LNCaP clone FGC (cell line): ENCODE results near the gene ADH4.

ENCODE experiments used
- DNase-seq: peaks from one replicate; pipeline ENCODE4 v3.0.0-alpha.2; 2011; ENCODE audit warnings: low read depth
- H3K4me3 ChIP-seq: 2 replicates; pipeline ENCODE4 v1.5.1; 2011; ENCODE audit warnings: mild to moderate bottlenecking, low read depth, low read length, control low read depth
- CTCF ChIP-seq: IDR thresholded peaks from 2 replicates; pipeline ENCODE4 v1.5.1; 2012; ENCODE audit warnings: mild to moderate bottlenecking; ENCODE audit not compliant: control insufficient read depth, insufficient read depth; ENCODE audit errors: extremely low read depth

ADH4 gene

GRCh38 chr4:99154658-99155342 lies 10.7 kb upstream of the ADH4 start:
- TF ChIP-seq CTCF, result no peak
- no peak overlapping the region for H3K4me3 ChIP-seq
- DNase-seq, result no peak

- TF ChIP-seq CTCF, result no peak
- DNase-seq, result no peak
- no peak overlapping the region for H3K4me3 ChIP-seq
These were observed 7.9 kb upstream of the ADH4 start for GRCh38 chr4:99151995-99152394.

- DNase-seq, result no peak
- no peak for TF ChIP-seq CTCF
These were observed 7.4 kb upstream of the ADH4 start for GRCh38 chr4:99151452-99151851.

GRCh38 chr4:99149426-99150019 lies 5.4 kb upstream of the ADH4 start:
- H3K4me3 ChIP-seq, result no peak overlapping the region
- DNase-seq, result no peak
- no peak for TF ChIP-seq CTCF

More at GRCh38 chr4:99151452-99151851, 7.4 kb upstream of the ADH4 start:
- H3K4me3 ChIP-seq, result no peak overlapping the region

- no peak overlapping the region for H3K4me3 ChIP-seq
These were observed 4.5 kb upstream of the ADH4 start for GRCh38 chr4:99148550-99148949.

GRCh38 chr4:99144587-99144986 lies 490 bp upstream of the ADH4 start:
- TF ChIP-seq CTCF, result no peak
- no peak for DNase-seq
- H3K4me3 ChIP-seq, result no peak overlapping the region

More at GRCh38 chr4:99148550-99148949, 4.5 kb upstream of the ADH4 start:
- no peak for DNase-seq
- TF ChIP-seq CTCF, result no peak

GRCh38 chr4:99136329-99136728 lies 7.8 kb downstream of the ADH4 start:
- DNase-seq, result no peak
- no peak overlapping the region for H3K4me3 ChIP-seq
- TF ChIP-seq CTCF, result no peak
